T-helper 2 cell treated with Interferon-gamma antibody and Interleukin-4, amounts not matched to agents 5 μg/mL and 100 μg/mL, for 36 hours (primary cell): ENCODE measurements around the gene C11orf21.

Source experiments
- DNase-seq: peaks from one replicate; pipeline ENCODE4 v3.0.0; 2021; ENCODE audit warnings: low spot score
- H3K27ac Mint-ChIP-seq: one replicate; pipeline ENCODE4 v1.8.0; 2021; ENCODE audit warnings: mild to moderate bottlenecking, mixed read lengths
- H3K27me3 Mint-ChIP-seq: one replicate; pipeline ENCODE4 v1.8.0; 2021; ENCODE audit warnings: low read depth, mixed read lengths
- H3K36me3 Mint-ChIP-seq: one replicate; pipeline ENCODE4 v1.8.0; 2021; ENCODE audit warnings: low read depth, mixed read lengths
- H3K4me1 Mint-ChIP-seq: one replicate; pipeline ENCODE4 v1.8.0; 2021; ENCODE audit warnings: low read depth, mixed read lengths
- H3K4me3 Mint-ChIP-seq: one replicate; pipeline ENCODE4 v1.8.0; 2022; ENCODE audit warnings: mild to moderate bottlenecking, moderate library complexity, mixed read lengths
- H3K9me3 Mint-ChIP-seq: one replicate; pipeline ENCODE4 v1.8.0; 2021; ENCODE audit warnings: mixed read lengths

Gene C11orf21

GRCh38 chr11:2316169-2316962 lies 14.6 kb upstream of the C11orf21 start:
- Mint-ChIP-seq H3K27ac (no peak overlapping the region), H3K9me3 (no peaks in the 10 kb centered on the region), H3K36me3 (no peaks in the 10 kb centered on the region), H3K4me1 (no peaks in the 10 kb centered on the region), H3K27me3 (no peaks in the 10 kb centered on the region), H3K4me3 (no peak overlapping the region)
- DNase-seq, result no peak

DNA sequence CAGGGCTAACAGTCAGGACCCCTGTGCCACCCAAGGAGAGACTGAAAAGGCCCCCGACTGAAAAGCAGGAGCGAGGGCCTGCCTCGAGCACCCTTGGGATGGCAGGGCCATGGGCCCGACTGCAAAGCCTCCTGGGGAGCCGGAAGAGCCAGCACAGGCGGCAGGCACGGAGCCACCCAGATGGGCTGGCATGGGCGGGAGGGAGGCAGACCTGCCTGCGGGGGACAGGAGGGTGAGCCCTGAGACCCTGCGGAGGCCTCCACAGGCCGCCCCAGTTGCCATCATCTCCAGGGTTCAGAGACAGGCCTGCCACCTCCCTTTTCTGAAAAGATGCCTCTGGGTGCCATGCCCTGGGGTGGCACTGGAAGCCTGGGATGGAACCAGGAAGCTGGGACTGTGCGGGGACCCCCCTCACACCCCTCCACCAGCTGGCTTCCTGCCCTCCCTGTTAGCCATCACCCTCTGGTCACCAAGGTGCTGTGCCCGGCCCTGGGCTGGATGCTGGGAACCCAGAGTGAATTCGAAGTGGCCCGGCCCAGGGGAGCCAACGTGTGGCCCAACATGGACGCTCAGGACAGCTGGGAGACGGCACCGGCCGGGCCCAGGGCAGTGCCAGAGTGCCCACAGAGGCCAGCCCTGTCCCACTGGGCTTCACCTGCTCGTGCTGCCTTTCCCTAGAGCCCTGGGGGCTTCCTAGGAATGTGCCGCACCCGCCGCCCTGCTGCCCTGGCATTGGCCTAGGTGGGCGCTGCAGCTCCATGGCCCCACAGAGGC lies 13.9 kb upstream of the C11orf21 start:
- Mint-ChIP-seq H3K4me3 (no peak overlapping the region), H3K36me3 (no peaks in the 10 kb centered on the region), H3K27ac (no peak overlapping the region), H3K4me1 (no peaks in the 10 kb centered on the region), H3K27me3 (no peaks in the 10 kb centered on the region), H3K9me3 (no peaks in the 10 kb centered on the region)
- DNase-seq, result no peak

GRCh38 chr11:2314525-2315394 lies 13.0 kb upstream of the C11orf21 start:
- no peaks in the 10 kb centered on the region for H3K9me3 Mint-ChIP-seq
- H3K27me3 Mint-ChIP-seq, result no peaks in the 10 kb centered on the region
- no peaks in the 10 kb centered on the region for H3K4me1 Mint-ChIP-seq
- no peak overlapping the region for H3K4me3 Mint-ChIP-seq
- DNase-seq, result no peak
- no peaks in the 10 kb centered on the region for H3K36me3 Mint-ChIP-seq
- H3K27ac Mint-ChIP-seq, result no peak overlapping the region

GRCh38 chr11:2314136-2314524 lies 12.4 kb upstream of the C11orf21 start:
- no peaks in the 10 kb centered on the region for H3K4me1 Mint-ChIP-seq

DNA sequence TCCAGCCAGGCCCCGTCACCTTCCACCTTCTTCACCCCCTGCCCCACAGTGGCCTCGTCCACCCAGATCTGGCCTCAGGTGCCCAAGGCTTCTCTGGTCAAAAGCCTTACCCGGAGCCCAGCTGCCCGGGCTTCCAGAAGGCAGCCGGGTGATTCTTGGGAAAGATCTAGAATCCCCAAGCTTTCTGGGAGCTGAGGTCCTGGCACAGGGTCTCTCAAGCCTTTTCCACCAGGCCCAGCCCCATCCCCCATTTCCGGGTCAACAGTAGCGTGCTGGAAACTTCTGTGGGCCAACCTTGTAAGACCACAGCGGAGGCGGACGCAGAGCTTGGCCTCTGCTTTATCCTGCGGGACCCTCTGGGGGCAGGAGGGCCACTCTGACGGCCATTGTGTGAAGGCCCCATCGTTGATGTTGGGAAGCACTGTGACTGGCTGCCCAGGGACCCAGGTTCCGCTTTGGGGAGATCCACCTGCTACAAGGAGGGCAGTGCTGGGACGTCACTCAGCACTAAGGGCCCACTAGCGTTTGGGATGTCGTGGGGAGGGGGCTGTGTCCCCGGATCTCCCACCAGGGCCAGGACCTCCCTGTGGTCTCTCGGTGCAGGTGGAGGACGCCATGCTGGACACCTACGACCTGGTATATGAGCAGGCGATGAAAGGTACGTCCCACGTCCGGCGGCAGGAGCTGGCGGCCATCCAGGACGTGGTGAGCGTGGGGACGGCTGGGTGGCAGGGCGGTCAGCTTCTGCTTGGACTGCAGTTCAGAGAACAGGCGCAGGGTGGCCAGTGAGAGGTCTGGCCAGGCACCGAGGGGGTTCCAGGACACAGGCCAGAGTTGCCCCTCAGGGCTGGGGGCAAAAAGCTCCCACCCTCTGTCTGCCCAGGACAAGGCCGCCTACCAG lies 11.6 kb upstream of the C11orf21 start:
- H3K36me3 Mint-ChIP-seq, result no peaks in the 10 kb centered on the region

More at GRCh38 chr11:2314136-2314524, 12.4 kb upstream of the C11orf21 start:
- no peak for DNase-seq
- no peaks in the 10 kb centered on the region for H3K36me3 Mint-ChIP-seq
- no peaks in the 10 kb centered on the region for H3K9me3 Mint-ChIP-seq
- no peak overlapping the region for H3K27ac Mint-ChIP-seq
- no peaks in the 10 kb centered on the region for H3K27me3 Mint-ChIP-seq
- no peak overlapping the region for H3K4me3 Mint-ChIP-seq

GRCh38 chr11:2312232-2313042 lies 10.7 kb upstream of the C11orf21 start:
- Mint-ChIP-seq H3K4me1 (no peaks in the 10 kb centered on the region), H3K36me3 (no peaks in the 10 kb centered on the region), H3K27me3 (no peaks in the 10 kb centered on the region), H3K9me3 (no peaks in the 10 kb centered on the region), H3K27ac (no peak overlapping the region), H3K4me3 (no peak overlapping the region)
- no peak for DNase-seq

More for the DNA sequence above, 11.6 kb upstream of the C11orf21 start:
- H3K27ac Mint-ChIP-seq, result no peak overlapping the region
- no peaks in the 10 kb centered on the region for H3K4me1 Mint-ChIP-seq
- DNase-seq, result no peak
- no peaks in the 10 kb centered on the region for H3K9me3 Mint-ChIP-seq
- no peaks in the 10 kb centered on the region for H3K27me3 Mint-ChIP-seq
- H3K4me3 Mint-ChIP-seq, result no peak overlapping the region

DNA sequence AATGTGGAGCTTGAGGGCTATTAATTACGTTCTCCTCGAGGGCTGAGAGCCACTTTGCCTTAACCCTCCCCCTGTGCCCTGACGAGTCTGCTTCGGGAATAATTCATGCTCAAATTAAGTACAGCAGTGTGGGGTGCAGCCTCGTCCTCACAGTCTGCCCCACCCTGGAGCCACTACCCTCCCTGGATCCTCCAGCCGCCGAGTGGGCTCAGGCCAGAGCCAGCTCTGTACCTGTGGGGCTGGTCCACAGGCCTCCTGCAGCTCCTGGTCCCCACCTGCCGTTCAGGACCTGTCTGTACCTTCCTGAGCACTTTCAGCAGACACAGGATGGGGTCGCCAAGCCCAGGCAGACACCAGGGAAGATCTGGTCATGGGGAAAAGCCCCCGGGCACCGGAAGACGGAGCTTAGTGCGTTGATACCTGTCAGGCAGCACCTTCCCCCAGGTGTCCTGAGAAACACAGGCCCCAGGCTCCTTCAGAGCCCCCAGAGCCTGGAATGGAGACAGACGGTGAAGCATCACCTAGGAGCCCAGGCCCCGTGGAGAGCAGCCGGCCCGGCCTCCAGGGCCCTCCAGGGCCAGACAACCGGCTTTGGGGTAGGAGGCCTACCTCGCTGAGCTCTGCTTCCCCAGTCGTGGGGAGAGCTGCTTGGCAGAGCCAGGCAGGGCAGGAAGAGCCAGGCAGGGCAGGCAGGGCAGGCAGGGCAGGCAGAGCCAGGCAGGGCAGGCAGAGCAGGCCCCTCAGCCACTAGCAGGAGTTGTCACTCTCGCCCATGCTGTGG lies 9.8 kb upstream of the C11orf21 start:
- Mint-ChIP-seq H3K9me3 (no peaks in the 10 kb centered on the region), H3K27ac (no peak overlapping the region), H3K4me1 (peaks cover under 1% of the 10 kb centered on the region), H3K36me3 (no peaks in the 10 kb centered on the region), H3K4me3 (no peak overlapping the region), H3K27me3 (no peaks in the 10 kb centered on the region)
- DNase-seq, result no peak

- H3K4me3 Mint-ChIP-seq, result no peak overlapping the region
- peaks cover 7% of the 10 kb centered on the region for H3K4me1 Mint-ChIP-seq
- no peak overlapping the region for H3K27ac Mint-ChIP-seq
- no peak for DNase-seq
- no peaks in the 10 kb centered on the region for H3K9me3 Mint-ChIP-seq
- H3K36me3 Mint-ChIP-seq, result peaks cover 3% of the 10 kb centered on the region
- no peaks in the 10 kb centered on the region for H3K27me3 Mint-ChIP-seq
Observed at GRCh38 chr11:2310786-2311352, 9.2 kb upstream of the C11orf21 start.

GRCh38 chr11:2310073-2310785 lies 8.5 kb upstream of the C11orf21 start:
- Mint-ChIP-seq H3K4me3 (no peak overlapping the region), H3K4me1 (peaks cover 11% of the 10 kb centered on the region), H3K27me3 (no peaks in the 10 kb centered on the region), H3K9me3 (no peaks in the 10 kb centered on the region), H3K36me3 (peaks cover 5% of the 10 kb centered on the region), H3K27ac (no peak overlapping the region)
- DNase-seq, result no peak

- peaks cover 11% of the 10 kb centered on the region for H3K4me1 Mint-ChIP-seq
- H3K36me3 Mint-ChIP-seq, result peaks cover 5% of the 10 kb centered on the region
Observed at GRCh38 chr11:2309251-2310072, 7.7 kb upstream of the C11orf21 start.

GRCh38 chr11:2308713-2309112 lies 7.0 kb upstream of the C11orf21 start:
- H3K27ac Mint-ChIP-seq, result no peak overlapping the region
- no peaks in the 10 kb centered on the region for H3K9me3 Mint-ChIP-seq
- no peak for DNase-seq
- no peak overlapping the region for H3K4me3 Mint-ChIP-seq
- H3K27me3 Mint-ChIP-seq, result no peaks in the 10 kb centered on the region
- H3K4me1 Mint-ChIP-seq, result peaks cover 11% of the 10 kb centered on the region
- peaks cover 5% of the 10 kb centered on the region for H3K36me3 Mint-ChIP-seq

More at GRCh38 chr11:2309251-2310072, 7.7 kb upstream of the C11orf21 start:
- Mint-ChIP-seq H3K27me3 (no peaks in the 10 kb centered on the region), H3K27ac (no peak overlapping the region), H3K9me3 (no peaks in the 10 kb centered on the region), H3K4me3 (no peak overlapping the region)
- DNase-seq, result no peak
